ENCODE data around the gene RUNDC1.

Gene RUNDC1

GRCh38 chr17:43028221-43028861 is 48.0 kb downstream of the RUNDC1 start:
- Histone ChIP-seq H3K36me3 (ENCODE audit: insufficient read depth, low read length) (no peaks in the 10 kb centered on the region), H3K27ac (ENCODE audit: low read depth, low read length) (no peak overlapping the region), H3K4me1 (ENCODE audit: control insufficient read depth, insufficient read depth, low read length, unreplicated experiment) (no peaks in the 10 kb centered on the region), H3K27me3 (ENCODE audit: insufficient read depth, low read length) (no peaks in the 10 kb centered on the region; the same call in 1 of the 2 replicates), H3K4me3 (ENCODE audit: low read depth, low read length) (no peak overlapping the region), H2AFZ (ENCODE audit: low read length, unreplicated experiment) (no peak overlapping the region), H3K79me2 (ENCODE audit: control insufficient read depth, insufficient read depth, low read length, unreplicated experiment) (no peaks in the 10 kb centered on the region)

- no peaks in the 10 kb centered on the region for H3K36me3 ChIP-seq (ENCODE audit: insufficient read depth, low read length)
- H3K4me1 ChIP-seq (ENCODE audit: control insufficient read depth, insufficient read depth, low read length, unreplicated experiment): no peaks in the 10 kb centered on the region
Measured at GRCh38 chr17:43030137-43030767, 49.9 kb downstream of the RUNDC1 start.

GRCh38 chr17:43031666-43032065 is 51.3 kb downstream of the RUNDC1 start:
- Histone ChIP-seq H3K27me3 (ENCODE audit: insufficient read depth, low read length) (no peaks in the 10 kb centered on the region), H3K4me1 (ENCODE audit: control insufficient read depth, insufficient read depth, low read length, unreplicated experiment) (no peaks in the 10 kb centered on the region), H3K27ac (ENCODE audit: low read depth, low read length) (no peak overlapping the region), H3K4me3 (ENCODE audit: low read depth, low read length) (no peak overlapping the region), H3K79me2 (ENCODE audit: control insufficient read depth, insufficient read depth, low read length, unreplicated experiment) (no peaks in the 10 kb centered on the region), H3K36me3 (ENCODE audit: insufficient read depth, low read length) (no peaks in the 10 kb centered on the region), H2AFZ (ENCODE audit: low read length, unreplicated experiment) (no peak overlapping the region)

More at GRCh38 chr17:43030137-43030767, 49.9 kb downstream of the RUNDC1 start:
- H3K27me3 ChIP-seq (ENCODE audit: insufficient read depth, low read length): no peaks in the 10 kb centered on the region; the same call in 1 of the 2 replicates
- H2AFZ ChIP-seq (ENCODE audit: low read length, unreplicated experiment): no peak overlapping the region
- no peaks in the 10 kb centered on the region for H3K79me2 ChIP-seq (ENCODE audit: control insufficient read depth, insufficient read depth, low read length, unreplicated experiment)
- H3K4me3 ChIP-seq (ENCODE audit: low read depth, low read length): no peak overlapping the region
- no peak overlapping the region for H3K27ac ChIP-seq (ENCODE audit: low read depth, low read length)

GRCh38 chr17:43033948-43034881 is 53.9 kb downstream of the RUNDC1 start:
- Histone ChIP-seq H2AFZ (ENCODE audit: low read length, unreplicated experiment) (no peak overlapping the region), H3K4me1 (ENCODE audit: control insufficient read depth, insufficient read depth, low read length, unreplicated experiment) (no peaks in the 10 kb centered on the region), H3K79me2 (ENCODE audit: control insufficient read depth, insufficient read depth, low read length, unreplicated experiment) (no peaks in the 10 kb centered on the region), H3K27ac (ENCODE audit: low read depth, low read length) (no peak overlapping the region), H3K27me3 (ENCODE audit: insufficient read depth, low read length) (no peaks in the 10 kb centered on the region), H3K36me3 (ENCODE audit: insufficient read depth, low read length) (no peaks in the 10 kb centered on the region), H3K4me3 (ENCODE audit: low read depth, low read length) (no peak overlapping the region)

- Histone ChIP-seq H3K4me3 (ENCODE audit: low read depth, low read length) (no peak overlapping the region), H3K27me3 (ENCODE audit: insufficient read depth, low read length) (no peaks in the 10 kb centered on the region), H3K79me2 (ENCODE audit: control insufficient read depth, insufficient read depth, low read length, unreplicated experiment) (no peaks in the 10 kb centered on the region), H3K4me1 (ENCODE audit: control insufficient read depth, insufficient read depth, low read length, unreplicated experiment) (no peaks in the 10 kb centered on the region), H2AFZ (ENCODE audit: low read length, unreplicated experiment) (no peak overlapping the region), H3K27ac (ENCODE audit: low read depth, low read length) (no peak overlapping the region), H3K36me3 (ENCODE audit: insufficient read depth, low read length) (no peaks in the 10 kb centered on the region)
Measured at GRCh38 chr17:43034894-43035293, 54.5 kb downstream of the RUNDC1 start.

- Histone ChIP-seq H3K4me1 (ENCODE audit: control insufficient read depth, insufficient read depth, low read length, unreplicated experiment) (no peaks in the 10 kb centered on the region), H3K27ac (ENCODE audit: low read depth, low read length) (no peak overlapping the region), H3K4me3 (ENCODE audit: low read depth, low read length) (no peak overlapping the region), H3K79me2 (ENCODE audit: control insufficient read depth, insufficient read depth, low read length, unreplicated experiment) (no peaks in the 10 kb centered on the region), H2AFZ (ENCODE audit: low read length, unreplicated experiment) (no peak overlapping the region), H3K36me3 (ENCODE audit: insufficient read depth, low read length) (peaks cover 7% of the 10 kb centered on the region; the same call in 1 of the 2 replicates), H3K27me3 (ENCODE audit: insufficient read depth, low read length) (no peaks in the 10 kb centered on the region)
Measured at GRCh38 chr17:43039646-43040045, 59.3 kb downstream of the RUNDC1 start.

GRCh38 chr17:43040655-43041054 is 60.3 kb downstream of the RUNDC1 start:
- no peak overlapping the region for H2AFZ ChIP-seq (ENCODE audit: low read length, unreplicated experiment)
- no peak overlapping the region for H3K4me3 ChIP-seq (ENCODE audit: low read depth, low read length)
- peaks cover 7% of the 10 kb centered on the region; the same call in 1 of the 2 replicates for H3K36me3 ChIP-seq (ENCODE audit: insufficient read depth, low read length)
- H3K4me1 ChIP-seq (ENCODE audit: control insufficient read depth, insufficient read depth, low read length, unreplicated experiment): no peaks in the 10 kb centered on the region
- no peak overlapping the region for H3K27ac ChIP-seq (ENCODE audit: low read depth, low read length)
- no peaks in the 10 kb centered on the region for H3K79me2 ChIP-seq (ENCODE audit: control insufficient read depth, insufficient read depth, low read length, unreplicated experiment)
- no peaks in the 10 kb centered on the region for H3K27me3 ChIP-seq (ENCODE audit: insufficient read depth, low read length)

GRCh38 chr17:43042025-43042628 is 61.8 kb downstream of the RUNDC1 start:
- no peaks in the 10 kb centered on the region for H3K79me2 ChIP-seq (ENCODE audit: control insufficient read depth, insufficient read depth, low read length, unreplicated experiment)
- H3K27ac ChIP-seq (ENCODE audit: low read depth, low read length): no peak overlapping the region
- H3K36me3 ChIP-seq (ENCODE audit: insufficient read depth, low read length): peaks cover 7% of the 10 kb centered on the region; the same call in 1 of the 2 replicates
- no peak overlapping the region for H3K4me3 ChIP-seq (ENCODE audit: low read depth, low read length)
- H3K4me1 ChIP-seq (ENCODE audit: control insufficient read depth, insufficient read depth, low read length, unreplicated experiment): no peaks in the 10 kb centered on the region
- H2AFZ ChIP-seq (ENCODE audit: low read length, unreplicated experiment): no peak overlapping the region
- no peaks in the 10 kb centered on the region for H3K27me3 ChIP-seq (ENCODE audit: insufficient read depth, low read length)

Measured in ACC112 (cell line).